OCI-LY7 (cell line): Measurements from ENCODE around the gene RPS21. TPM values are rescaled to one million over a fixed set of nuclear protein-coding genes. Genes with fewer than 3 reads are reported as not detected.

Source experiments
- BruUV-seq: library from RNA; stranded (reverse); fragments of 400-500 nt; replicated peaks from 2 replicates; lab custom pipeline; 2021; lab: Mats Ljungman, UMichigan
- CTCF ChIA-PET: fragments of 300-600 bp; sonication (Branson Sonifier 250); formaldehyde crosslinking; loops from one replicate; lab custom pipeline; 2022; ENCODE audit warnings: antibody characterized with exemption; ENCODE audit not compliant: unreplicated experiment; lab: Charles Lee
- POLR2A ChIA-PET: fragments of 300-600 bp; sonication (Branson Sonifier 250); formaldehyde crosslinking; loops from one replicate; lab custom pipeline; 2022; ENCODE audit warnings: antibody characterized with exemption; lab: Charles Lee
- DNase-seq: peaks from one replicate; pipeline ENCODE4 v3.0.0-alpha.2; 2015; ENCODE audit warnings: low spot score
- H2AFZ ChIP-seq: fragments of 200-600 bp; sonication (generic), shearing (Covaris generic); 2 replicates; pipeline ENCODE4 v1.6.1; 2014; ENCODE audit warnings: mild to moderate bottlenecking, antibody characterized with exemption, low read length, moderate library complexity
- H3K27ac ChIP-seq: fragments of 200-600 bp; sonication (generic); 2 replicates; pipeline ENCODE4 v1.5.1; 2014; ENCODE audit warnings: mixed run types, low read depth, mild to moderate bottlenecking, moderate library complexity, low read length, inconsistent platforms; ENCODE audit not compliant: poor library complexity, severe bottlenecking
- H3K36me3 ChIP-seq: fragments of 200-600 bp; sonication (generic); 2 replicates; pipeline ENCODE4 v1.6.1; 2014; ENCODE audit warnings: mild to moderate bottlenecking, antibody characterized with exemption, low read length, moderate library complexity, mixed read lengths; ENCODE audit not compliant: insufficient read depth
- H3K4me1 ChIP-seq: fragments of 200-600 bp; sonication (generic); 2 replicates; pipeline ENCODE4 v1.5.1; 2014; ENCODE audit warnings: mild to moderate bottlenecking, low read length; ENCODE audit not compliant: insufficient read depth, poor library complexity, severe bottlenecking
- H3K4me2 ChIP-seq: fragments of 200-600 bp; sonication (generic); 2 replicates; pipeline ENCODE4 v1.6.1; 2014; ENCODE audit warnings: mild to moderate bottlenecking, low read length
- H3K4me3 ChIP-seq: fragments of 200-600 bp; sonication (generic); 2 replicates; pipeline ENCODE4 v1.5.1; 2014; ENCODE audit warnings: mild to moderate bottlenecking, low read depth, low read length; ENCODE audit not compliant: poor library complexity, severe bottlenecking
- H3K79me2 ChIP-seq: fragments of 200-600 bp; sonication (generic); 2 replicates; pipeline ENCODE4 v1.6.1; 2016; ENCODE audit warnings: low read depth, mild to moderate bottlenecking, low read length, moderate library complexity, mixed read lengths; ENCODE audit not compliant: insufficient read depth
- H3K9me2 ChIP-seq: fragments of 200-600 bp; sonication (generic); 2 replicates; pipeline ENCODE4 v1.6.1; 2016; ENCODE audit warnings: mild to moderate bottlenecking, low read length, mixed read lengths; ENCODE audit not compliant: insufficient read depth
- H3K9me3 ChIP-seq: fragments of 200-600 bp; sonication (generic); 2 replicates; pipeline ENCODE4 v1.6.1; 2014; ENCODE audit warnings: mild to moderate bottlenecking, mixed run types, low read length, mixed read lengths
- H4K20me1 ChIP-seq: fragments of 200-600 bp; sonication (generic); 2 replicates; pipeline ENCODE4 v1.6.1; 2014; ENCODE audit warnings: mild to moderate bottlenecking, antibody characterized with exemption, low read length, moderate library complexity, mixed read lengths; ENCODE audit not compliant: insufficient read depth
- EZH2phosphoT487 ChIP-seq: fragments of 200-600 bp; sonication (generic); IDR thresholded peaks from 2 replicates; pipeline ENCODE4 v1.6.1; 2018; ENCODE audit warnings: low read depth, borderline replicate concordance, mild to moderate bottlenecking, mixed run types, antibody characterized with exemption, low read length, moderate library complexity, mixed read lengths
- intact Hi-C: fragments of 100-400 bp; cut with micrococcal nuclease; formaldehyde crosslinking; loops from one replicate; pipeline ENCODE4 v1.10.0; 2022; ENCODE audit not compliant: unreplicated experiment
- total RNA-seq, 2 experiments: library from RNA; depleted of rRNA in 1 of 2; stranded (reverse); fragments of >200 nt in 1 of 2; shearing (Covaris generic) in 1 of 2; gene quantifications; 2 replicates each; pipeline ENCODE4 v1.2.3, GENCODE V29; 2014 to 2022
- TF ChIP-seq, protein P1 (sequence below): fragments of 200-600 bp; sonication (generic); conservative IDR thresholded peaks from 2 replicates; pipeline ENCODE4 v1.5.1; 2014; ENCODE audit warnings: mild to moderate bottlenecking, antibody characterized with exemption, low read length, moderate library complexity, mixed read lengths

The RPS21 gene
- total RNA-seq, 2 experiments from 2014 or later, result 2,571 to 3,376 TPM

DNA sequence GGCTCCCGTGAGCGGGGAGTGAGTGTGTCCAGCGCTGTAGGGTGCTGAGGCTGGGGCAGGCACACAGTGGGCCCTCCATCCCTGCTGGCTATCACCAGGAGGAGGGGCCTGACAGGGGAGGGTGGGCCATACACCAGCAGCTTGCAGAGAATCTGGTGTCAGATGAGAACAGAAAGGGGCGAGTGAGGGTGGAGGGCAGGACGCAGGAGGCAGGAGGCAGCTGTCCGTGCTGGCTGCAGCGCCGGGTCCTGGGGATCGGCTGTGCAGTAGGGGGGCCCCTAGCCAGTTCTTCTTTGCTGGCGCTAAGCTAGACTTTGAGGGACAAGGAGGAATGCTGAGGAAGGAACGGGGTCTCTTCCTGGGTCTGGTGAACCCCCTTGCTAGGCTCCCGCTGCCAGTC, 21.7 kb downstream of the RPS21 start:
- peaks cover 7% of the 10 kb centered on the region; the same call in 1 of the 2 replicates for H3K79me2 ChIP-seq
- DNase-seq, result no peak
- no peaks in the 10 kb centered on the region for H3K9me2 ChIP-seq
- H3K4me3 ChIP-seq, result no peak overlapping the region
- no peaks in the 10 kb centered on the region for H4K20me1 ChIP-seq
- intact Hi-C loops, result loop anchor here (5.0 to 10.0 kb wide), 2 partner anchors 344 to 384 kb away; partner anchors contain the start of gene TAF4
- CTCF ChIA-PET, result no interaction called here
- H3K9me3 ChIP-seq, result no peaks in the 10 kb centered on the region
- H3K4me2 ChIP-seq, result no peak overlapping the region
- H3K4me1 ChIP-seq, result peaks cover 42% of the 10 kb centered on the region
- no peaks in the 10 kb centered on the region for H3K36me3 ChIP-seq
- no peak overlapping the region for H3K27ac ChIP-seq
- TF ChIP-seq EZH2phosphoT487, result no peak
- POLR2A ChIA-PET, result no interaction called here
- H2AFZ ChIP-seq, result no peak overlapping the region
- no TSS peak for BruUV-seq

DNA sequence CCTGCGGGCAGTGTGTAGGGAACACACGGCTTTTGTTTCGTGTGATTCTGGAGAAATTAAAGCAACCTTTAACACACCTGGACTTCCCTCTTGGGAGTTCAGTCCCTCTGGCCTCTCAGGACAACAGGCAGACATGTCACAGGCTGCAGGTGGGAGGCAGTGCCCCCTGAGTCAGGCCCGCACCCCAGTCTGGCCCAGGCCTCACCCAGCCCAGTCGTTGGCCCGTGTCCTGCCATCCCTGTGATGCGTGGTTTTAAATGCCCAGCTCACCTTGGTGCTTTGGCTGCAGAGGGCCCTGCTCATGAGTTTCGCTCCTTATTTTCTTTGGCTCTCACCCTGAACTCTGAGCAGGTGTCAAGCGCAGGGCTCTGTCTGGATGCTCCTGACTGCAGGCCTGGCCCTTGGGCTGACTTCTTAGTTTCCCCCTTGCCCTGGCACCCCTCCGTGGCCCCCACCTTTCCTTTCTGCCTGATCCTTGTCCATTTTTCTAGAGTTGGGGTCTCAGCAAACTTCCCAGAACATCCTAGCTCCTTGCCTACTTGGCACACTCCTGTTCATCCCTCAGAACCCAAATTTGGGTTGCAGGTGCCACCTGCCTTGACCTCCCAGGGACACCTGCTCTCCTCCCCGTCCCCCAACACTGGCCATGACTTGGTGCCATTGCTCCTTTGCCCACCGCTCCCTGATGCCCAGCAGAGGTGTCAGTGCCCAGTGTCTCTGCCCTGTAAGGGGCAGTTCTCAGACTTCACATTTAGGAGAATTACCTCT, 22.4 kb downstream of the RPS21 start:
- no peaks in the 10 kb centered on the region for H3K36me3 ChIP-seq
- H3K9me3 ChIP-seq, result no peaks in the 10 kb centered on the region
- H3K4me2 ChIP-seq, result peak overlapping the region; percentile 53
- no peak for DNase-seq
- no peaks in the 10 kb centered on the region for H3K9me2 ChIP-seq
- CTCF ChIA-PET, result no interaction called here
- H3K4me3 ChIP-seq, result no peak overlapping the region
- POLR2A ChIA-PET, result no interaction called here
- H3K27ac ChIP-seq, result no peak overlapping the region
- no TSS peak for BruUV-seq
- TF ChIP-seq EZH2phosphoT487, result no peak
- TF ChIP-seq, protein P1, sequence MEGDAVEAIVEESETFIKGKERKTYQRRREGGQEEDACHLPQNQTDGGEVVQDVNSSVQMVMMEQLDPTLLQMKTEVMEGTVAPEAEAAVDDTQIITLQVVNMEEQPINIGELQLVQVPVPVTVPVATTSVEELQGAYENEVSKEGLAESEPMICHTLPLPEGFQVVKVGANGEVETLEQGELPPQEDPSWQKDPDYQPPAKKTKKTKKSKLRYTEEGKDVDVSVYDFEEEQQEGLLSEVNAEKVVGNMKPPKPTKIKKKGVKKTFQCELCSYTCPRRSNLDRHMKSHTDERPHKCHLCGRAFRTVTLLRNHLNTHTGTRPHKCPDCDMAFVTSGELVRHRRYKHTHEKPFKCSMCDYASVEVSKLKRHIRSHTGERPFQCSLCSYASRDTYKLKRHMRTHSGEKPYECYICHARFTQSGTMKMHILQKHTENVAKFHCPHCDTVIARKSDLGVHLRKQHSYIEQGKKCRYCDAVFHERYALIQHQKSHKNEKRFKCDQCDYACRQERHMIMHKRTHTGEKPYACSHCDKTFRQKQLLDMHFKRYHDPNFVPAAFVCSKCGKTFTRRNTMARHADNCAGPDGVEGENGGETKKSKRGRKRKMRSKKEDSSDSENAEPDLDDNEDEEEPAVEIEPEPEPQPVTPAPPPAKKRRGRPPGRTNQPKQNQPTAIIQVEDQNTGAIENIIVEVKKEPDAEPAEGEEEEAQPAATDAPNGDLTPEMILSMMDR, result no peak
- no peaks in the 10 kb centered on the region for H4K20me1 ChIP-seq
- H2AFZ ChIP-seq, result no peak overlapping the region
- H3K79me2 ChIP-seq, result peaks cover 7% of the 10 kb centered on the region; the same call in 1 of the 2 replicates
- peaks cover 42% of the 10 kb centered on the region for H3K4me1 ChIP-seq
- intact Hi-C loops, result loop anchor here (5.0 to 10.0 kb wide), 2 partner anchors 344 to 383 kb away; partner anchors contain the start of gene TAF4

DNA sequence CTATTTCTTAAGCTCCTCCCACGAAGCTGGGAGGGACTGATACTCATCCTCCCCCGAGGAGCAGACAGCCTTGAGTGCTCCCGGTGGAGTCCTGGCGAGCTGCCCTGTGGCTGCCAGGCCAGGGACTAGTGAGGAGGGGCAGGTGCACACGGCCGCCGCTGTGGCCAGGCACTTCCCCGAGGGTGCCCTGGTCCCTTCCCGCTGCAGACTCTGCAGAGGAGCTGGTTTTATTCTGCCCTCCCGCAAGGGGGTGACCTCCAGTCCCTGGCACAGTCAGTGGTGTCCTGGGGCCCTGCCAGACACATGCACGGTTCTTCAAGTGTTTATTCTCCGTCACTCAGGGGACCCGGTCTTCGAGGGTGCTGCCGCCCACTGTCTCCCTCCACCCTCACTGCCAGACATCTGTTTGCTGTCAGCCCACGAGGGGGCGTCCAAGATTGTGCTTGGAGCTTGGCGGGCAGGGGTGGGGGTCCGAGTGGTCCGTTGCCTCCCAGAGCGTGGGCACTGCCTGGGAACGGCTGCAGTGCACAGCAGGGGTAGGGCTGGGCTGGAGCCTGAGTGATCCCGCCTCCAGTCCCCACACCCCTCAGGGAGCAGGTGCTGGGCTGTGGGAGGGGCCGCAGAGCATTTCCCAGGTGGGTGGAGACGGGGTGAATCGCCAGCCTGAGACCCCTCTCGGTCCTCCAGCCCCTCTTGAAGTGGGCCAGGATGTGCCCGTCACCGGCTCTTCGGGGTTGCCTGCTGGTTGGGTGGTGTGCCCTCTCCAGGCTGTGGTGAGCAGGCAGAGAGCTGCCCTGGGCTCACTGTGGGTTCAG, 23.2 kb downstream of the RPS21 start:
- intact Hi-C loops, result loop anchor here (1.0 to 10.0 kb wide), 3 partner anchors 86 to 382 kb away; partner anchors contain the start of gene TAF4
- BruUV-seq, result no TSS peak
- no peaks in the 10 kb centered on the region for H4K20me1 ChIP-seq
- TF ChIP-seq, protein P1, result peak; percentile 92
- no peak for TF ChIP-seq EZH2phosphoT487
- DNase-seq, result peak; percentile 67
- no peaks in the 10 kb centered on the region for H3K9me2 ChIP-seq
- H3K27ac ChIP-seq, result no peak overlapping the region
- H2AFZ ChIP-seq, result peak overlapping the region; percentile 63; the same call in 1 of the 2 replicates
- no peaks in the 10 kb centered on the region for H3K9me3 ChIP-seq
- POLR2A ChIA-PET, result interaction anchor here (0.6 kb wide), 1 partner anchor 349 kb away, joined by 4 read pairs; no protein-coding TSS in a partner anchor
- H3K4me2 ChIP-seq, result peak overlapping the region; percentile 53
- peaks cover 7% of the 10 kb centered on the region; the same call in 1 of the 2 replicates for H3K79me2 ChIP-seq
- H3K4me3 ChIP-seq, result no peak overlapping the region
- CTCF ChIA-PET, result no interaction called here
- peaks cover 42% of the 10 kb centered on the region for H3K4me1 ChIP-seq
- no peaks in the 10 kb centered on the region for H3K36me3 ChIP-seq
